Ascending aorta (tissue), 2 donors: ENCODE results near the gene TCAP. TPM values are rescaled to one million over a fixed set of nuclear protein-coding genes. Genes with fewer than 3 reads are reported as not detected.
A peak's percentile ranks its signal among the peaks of the same experiment; 100 is the strongest.

Experiments used
- DNase-seq, 2 donors: peaks; one replicate each; pipeline ENCODE4 v3.0.0-alpha.2; 2019; ENCODE audit warnings: low spot score in 2 of 2
- H3K27ac ChIP-seq, 2 donors: fragments of 200-600 bp; sonication (generic); one replicate each; pipeline ENCODE4 v1.5.1; 2016 to 2017; ENCODE audit warnings: mild to moderate bottlenecking in 1 of 2
- H3K27me3 ChIP-seq: fragments of 200-600 bp; sonication (generic); one replicate; pipeline ENCODE4 v1.5.1; 2017
- H3K36me3 ChIP-seq, 2 donors: fragments of 200-600 bp; sonication (generic); one replicate each; pipeline ENCODE4 v1.5.1; 2016
- H3K4me1 ChIP-seq, 2 donors: fragments of 200-600 bp; sonication (generic); one replicate each; pipeline ENCODE4 v1.5.1; 2016 to 2017; ENCODE audit warnings: mild to moderate bottlenecking in 1 of 2
- H3K4me3 ChIP-seq, 2 donors: fragments of 200-600 bp; sonication (generic); one replicate each; pipeline ENCODE4 v1.5.1; 2016 to 2017; ENCODE audit warnings: mild to moderate bottlenecking in 1 of 2
- H3K9me3 ChIP-seq, 2 donors: fragments of 200-600 bp; sonication (generic); one replicate each; pipeline ENCODE4 v1.5.1; 2016
- CTCF ChIP-seq, 3 experiments: fragments of 200-600 bp in 2 of 3; fragments of 450-650 bp in 1 of 3; sonication (generic) in 2 of 3; IDR thresholded peaks; one replicate each; pipeline ENCODE4 v1.5.1; 2016 to 2019; ENCODE audit warnings: antibody characterized with exemption in 3 of 3, mild to moderate bottlenecking in 1 of 3, moderate library complexity in 1 of 3
- intact Hi-C: fragments of 100-400 bp; cut with DNase I; formaldehyde crosslinking; loops from one replicate; pipeline ENCODE4 v1.15.1; 2023
- total RNA-seq: library from RNA; depleted of rRNA; stranded (reverse); fragments of >200 nt; gene quantifications from one replicate; pipeline ENCODE4 v1.1.0, GENCODE V29; 2016

TCAP gene
- total RNA-seq, 1 donor from 2014 or later, result not detected

- Histone ChIP-seq H3K4me1 (peaks cover 7 to 35% of the 10 kb centered on the region in 2 donors), H3K4me3 (peak overlapping the region; percentile 84), H3K9me3 (no peaks in the 10 kb centered on the region), H3K27me3 (no peaks in the 10 kb centered on the region), H3K36me3 (no peaks in the 10 kb centered on the region), H3K27ac (peak overlapping the region; percentile 87 to 91)
- no peak for DNase-seq
- intact Hi-C loops, result no loop called here
- no peak for TF ChIP-seq CTCF (IDR thresholded peaks at IDR 0.05)
Observed at GRCh38 chr17:39701012-39701783, 36.0 kb downstream of the TCAP start.

GRCh38 chr17:39701784-39702422, 36.8 kb downstream of the TCAP start:
- H3K27ac ChIP-seq, result peak overlapping the region; percentile 87 to 91
- H3K4me1 ChIP-seq, result peaks cover 7 to 42% of the 10 kb centered on the region in 2 donors

GRCh38 chr17:39702901-39703893, 38.0 kb downstream of the TCAP start:
- Histone ChIP-seq H3K27ac (peak overlapping the region; percentile 55 to 88), H3K4me3 (no peak overlapping the region), H3K4me1 (peaks cover 7 to 43% of the 10 kb centered on the region in 2 donors), H3K9me3 (no peaks in the 10 kb centered on the region), H3K27me3 (no peaks in the 10 kb centered on the region), H3K36me3 (peaks cover 14% of the 10 kb centered on the region in 2 donors)
- intact Hi-C loops, result no loop called here
- no peak for TF ChIP-seq CTCF (IDR thresholded peaks at IDR 0.05)
- no peak for DNase-seq

More at GRCh38 chr17:39701784-39702422, 36.8 kb downstream of the TCAP start:
- DNase-seq, result no peak
- intact Hi-C loops, result no loop called here
- Histone ChIP-seq H3K27me3 (no peaks in the 10 kb centered on the region), H3K9me3 (no peaks in the 10 kb centered on the region), H3K4me3 (peak overlapping the region in 1 of 2 donors; percentile 84), H3K36me3 (peaks cover under 1% of the 10 kb centered on the region in 2 donors)
- no peak for TF ChIP-seq CTCF (IDR thresholded peaks at IDR 0.05)

GRCh38 chr17:39703913-39704312, 38.8 kb downstream of the TCAP start:
- H3K4me3 ChIP-seq, result no peak overlapping the region
- TF ChIP-seq CTCF (IDR thresholded peaks at IDR 0.05), result no peak
- intact Hi-C loops, result loop anchor here (2.0 kb wide), 3 partner anchors 25 to 35 kb away; partner anchors contain the start of genes MIEN1 and PNMT
- H3K4me1 ChIP-seq, result peaks cover 7 to 43% of the 10 kb centered on the region in 2 donors
- H3K36me3 ChIP-seq, result peaks cover 21% of the 10 kb centered on the region in 2 donors
- no peaks in the 10 kb centered on the region for H3K27me3 ChIP-seq
- H3K27ac ChIP-seq, result peak overlapping the region; percentile 55 to 88
- H3K9me3 ChIP-seq, result no peaks in the 10 kb centered on the region
- no peak for DNase-seq
